ENCODE data around the gene MAFG.

The MAFG gene

GRCh38 chr17:81909966-81910839, 17.3 kb downstream of the MAFG start:
- ATAC-seq: peak; percentile 10
- TF ChIP-seq POU6F1 (CRISPR knock-in tag; IDR thresholded peaks at IDR 0.05; ENCODE audit: borderline replicate concordance, low read depth) (no peak), PPARA (CRISPR knock-in tag; IDR thresholded peaks at IDR 0.05; ENCODE audit: borderline replicate concordance) (no peak), TOX (CRISPR knock-in tag; IDR thresholded peaks at IDR 0.05; ENCODE audit: borderline replicate concordance) (no peak), ZNF70 (CRISPR knock-in tag; IDR thresholded peaks at IDR 0.05) (no peak), ZC3H10 (CRISPR knock-in tag; IDR thresholded peaks at IDR 0.05) (no peak), ZFP30 (CRISPR knock-in tag; IDR thresholded peaks at IDR 0.05) (no peak), ZNF8 (CRISPR knock-in tag; IDR thresholded peaks at IDR 0.05) (no peak), OSR1 (CRISPR knock-in tag; IDR thresholded peaks at IDR 0.05) (no peak), CSDC2 (CRISPR knock-in tag; IDR thresholded peaks at IDR 0.05) (no peak), GLIS3 (CRISPR knock-in tag; IDR thresholded peaks at IDR 0.05) (no peak), BACH2 (CRISPR knock-in tag; IDR thresholded peaks at IDR 0.05; ENCODE audit: borderline replicate concordance) (no peak), TCF4 (CRISPR knock-in tag; IDR thresholded peaks at IDR 0.05; ENCODE audit: borderline replicate concordance) (no peak), SNAI2 (CRISPR knock-in tag; IDR thresholded peaks at IDR 0.05) (no peak), ZFP3 (CRISPR knock-in tag; IDR thresholded peaks at IDR 0.05) (no peak), ZNF565 (CRISPR knock-in tag; conservative IDR thresholded peaks at IDR 0.05; ENCODE audit: low read depth) (no peak), ISL1 (CRISPR knock-in tag; IDR thresholded peaks at IDR 0.05) (no peak)
- TF ChIP-seq, protein P1, sequence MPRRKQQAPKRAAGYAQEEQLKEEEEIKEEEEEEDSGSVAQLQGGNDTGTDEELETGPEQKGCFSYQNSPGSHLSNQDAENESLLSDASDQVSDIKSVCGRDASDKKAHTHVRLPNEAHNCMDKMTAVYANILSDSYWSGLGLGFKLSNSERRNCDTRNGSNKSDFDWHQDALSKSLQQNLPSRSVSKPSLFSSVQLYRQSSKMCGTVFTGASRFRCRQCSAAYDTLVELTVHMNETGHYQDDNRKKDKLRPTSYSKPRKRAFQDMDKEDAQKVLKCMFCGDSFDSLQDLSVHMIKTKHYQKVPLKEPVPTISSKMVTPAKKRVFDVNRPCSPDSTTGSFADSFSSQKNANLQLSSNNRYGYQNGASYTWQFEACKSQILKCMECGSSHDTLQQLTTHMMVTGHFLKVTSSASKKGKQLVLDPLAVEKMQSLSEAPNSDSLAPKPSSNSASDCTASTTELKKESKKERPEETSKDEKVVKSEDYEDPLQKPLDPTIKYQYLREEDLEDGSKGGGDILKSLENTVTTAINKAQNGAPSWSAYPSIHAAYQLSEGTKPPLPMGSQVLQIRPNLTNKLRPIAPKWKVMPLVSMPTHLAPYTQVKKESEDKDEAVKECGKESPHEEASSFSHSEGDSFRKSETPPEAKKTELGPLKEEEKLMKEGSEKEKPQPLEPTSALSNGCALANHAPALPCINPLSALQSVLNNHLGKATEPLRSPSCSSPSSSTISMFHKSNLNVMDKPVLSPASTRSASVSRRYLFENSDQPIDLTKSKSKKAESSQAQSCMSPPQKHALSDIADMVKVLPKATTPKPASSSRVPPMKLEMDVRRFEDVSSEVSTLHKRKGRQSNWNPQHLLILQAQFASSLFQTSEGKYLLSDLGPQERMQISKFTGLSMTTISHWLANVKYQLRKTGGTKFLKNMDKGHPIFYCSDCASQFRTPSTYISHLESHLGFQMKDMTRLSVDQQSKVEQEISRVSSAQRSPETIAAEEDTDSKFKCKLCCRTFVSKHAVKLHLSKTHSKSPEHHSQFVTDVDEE (CRISPR knock-in tag; IDR thresholded peaks at IDR 0.05): no peak
- TF ChIP-seq, protein P2, sequence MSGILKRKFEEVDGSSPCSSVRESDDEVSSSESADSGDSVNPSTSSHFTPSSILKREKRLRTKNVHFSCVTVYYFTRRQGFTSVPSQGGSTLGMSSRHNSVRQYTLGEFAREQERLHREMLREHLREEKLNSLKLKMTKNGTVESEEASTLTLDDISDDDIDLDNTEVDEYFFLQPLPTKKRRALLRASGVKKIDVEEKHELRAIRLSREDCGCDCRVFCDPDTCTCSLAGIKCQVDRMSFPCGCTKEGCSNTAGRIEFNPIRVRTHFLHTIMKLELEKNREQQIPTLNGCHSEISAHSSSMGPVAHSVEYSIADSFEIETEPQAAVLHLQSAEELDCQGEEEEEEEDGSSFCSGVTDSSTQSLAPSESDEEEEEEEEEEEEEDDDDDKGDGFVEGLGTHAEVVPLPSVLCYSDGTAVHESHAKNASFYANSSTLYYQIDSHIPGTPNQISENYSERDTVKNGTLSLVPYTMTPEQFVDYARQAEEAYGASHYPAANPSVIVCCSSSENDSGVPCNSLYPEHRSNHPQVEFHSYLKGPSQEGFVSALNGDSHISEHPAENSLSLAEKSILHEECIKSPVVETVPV (CRISPR knock-in tag; IDR thresholded peaks at IDR 0.05): no peak
- TF ChIP-seq, protein P3, sequence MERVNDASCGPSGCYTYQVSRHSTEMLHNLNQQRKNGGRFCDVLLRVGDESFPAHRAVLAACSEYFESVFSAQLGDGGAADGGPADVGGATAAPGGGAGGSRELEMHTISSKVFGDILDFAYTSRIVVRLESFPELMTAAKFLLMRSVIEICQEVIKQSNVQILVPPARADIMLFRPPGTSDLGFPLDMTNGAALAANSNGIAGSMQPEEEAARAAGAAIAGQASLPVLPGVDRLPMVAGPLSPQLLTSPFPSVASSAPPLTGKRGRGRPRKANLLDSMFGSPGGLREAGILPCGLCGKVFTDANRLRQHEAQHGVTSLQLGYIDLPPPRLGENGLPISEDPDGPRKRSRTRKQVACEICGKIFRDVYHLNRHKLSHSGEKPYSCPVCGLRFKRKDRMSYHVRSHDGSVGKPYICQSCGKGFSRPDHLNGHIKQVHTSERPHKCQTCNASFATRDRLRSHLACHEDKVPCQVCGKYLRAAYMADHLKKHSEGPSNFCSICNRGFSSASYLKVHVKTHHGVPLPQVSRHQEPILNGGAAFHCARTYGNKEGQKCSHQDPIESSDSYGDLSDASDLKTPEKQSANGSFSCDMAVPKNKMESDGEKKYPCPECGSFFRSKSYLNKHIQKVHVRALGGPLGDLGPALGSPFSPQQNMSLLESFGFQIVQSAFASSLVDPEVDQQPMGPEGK (CRISPR knock-in tag; IDR thresholded peaks at IDR 0.05; ENCODE audit: borderline replicate concordance): no peak
- TF ChIP-seq, protein P4, sequence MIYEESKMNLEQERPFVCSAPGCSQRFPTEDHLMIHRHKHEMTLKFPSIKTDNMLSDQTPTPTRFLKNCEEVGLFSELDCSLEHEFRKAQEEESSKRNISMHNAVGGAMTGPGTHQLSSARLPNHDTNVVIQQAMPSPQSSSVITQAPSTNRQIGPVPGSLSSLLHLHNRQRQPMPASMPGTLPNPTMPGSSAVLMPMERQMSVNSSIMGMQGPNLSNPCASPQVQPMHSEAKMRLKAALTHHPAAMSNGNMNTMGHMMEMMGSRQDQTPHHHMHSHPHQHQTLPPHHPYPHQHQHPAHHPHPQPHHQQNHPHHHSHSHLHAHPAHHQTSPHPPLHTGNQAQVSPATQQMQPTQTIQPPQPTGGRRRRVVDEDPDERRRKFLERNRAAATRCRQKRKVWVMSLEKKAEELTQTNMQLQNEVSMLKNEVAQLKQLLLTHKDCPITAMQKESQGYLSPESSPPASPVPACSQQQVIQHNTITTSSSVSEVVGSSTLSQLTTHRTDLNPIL (CRISPR knock-in tag; IDR thresholded peaks at IDR 0.05; ENCODE audit: low read depth): no peak

GRCh38 chr17:81909231-81909630, 18.3 kb downstream of the MAFG start:
- ATAC-seq: no peak
- no peak for TF ChIP-seq ZFP3 (CRISPR knock-in tag; IDR thresholded peaks at IDR 0.05)
- no peak for TF ChIP-seq GLIS3 (CRISPR knock-in tag; IDR thresholded peaks at IDR 0.05)
- TF ChIP-seq, protein P3 (CRISPR knock-in tag; IDR thresholded peaks at IDR 0.05; ENCODE audit: borderline replicate concordance): no peak
- TF ChIP-seq, protein P1 (CRISPR knock-in tag; IDR thresholded peaks at IDR 0.05): no peak
- TF ChIP-seq OSR1 (CRISPR knock-in tag; IDR thresholded peaks at IDR 0.05): no peak
- TF ChIP-seq ESRRG (CRISPR knock-in tag; IDR thresholded peaks at IDR 0.05): no peak
- TF ChIP-seq TOX (CRISPR knock-in tag; IDR thresholded peaks at IDR 0.05; ENCODE audit: borderline replicate concordance): no peak
- TF ChIP-seq, protein P4 (CRISPR knock-in tag; IDR thresholded peaks at IDR 0.05; ENCODE audit: low read depth): no peak
- TF ChIP-seq TCF4 (CRISPR knock-in tag; IDR thresholded peaks at IDR 0.05; ENCODE audit: borderline replicate concordance): no peak
